Islet precursor cell (in vitro differentiated cells): Measurements from ENCODE around the gene INHA.

Experiments
- DNase-seq: peaks from one replicate; pipeline ENCODE4 v3.0.0-alpha.2; 2018

INHA gene

GRCh38 chr2:219540784-219541504, 31.2 kb upstream of the INHA start:
- no peak for DNase-seq

- peak; percentile 94 for DNase-seq
Measured at GRCh38 chr2:219541611-219542180, 30.4 kb upstream of the INHA start.

GRCh38 chr2:219542931-219543595, 29.0 kb upstream of the INHA start:
- DNase-seq: peak; percentile 81

DNA sequence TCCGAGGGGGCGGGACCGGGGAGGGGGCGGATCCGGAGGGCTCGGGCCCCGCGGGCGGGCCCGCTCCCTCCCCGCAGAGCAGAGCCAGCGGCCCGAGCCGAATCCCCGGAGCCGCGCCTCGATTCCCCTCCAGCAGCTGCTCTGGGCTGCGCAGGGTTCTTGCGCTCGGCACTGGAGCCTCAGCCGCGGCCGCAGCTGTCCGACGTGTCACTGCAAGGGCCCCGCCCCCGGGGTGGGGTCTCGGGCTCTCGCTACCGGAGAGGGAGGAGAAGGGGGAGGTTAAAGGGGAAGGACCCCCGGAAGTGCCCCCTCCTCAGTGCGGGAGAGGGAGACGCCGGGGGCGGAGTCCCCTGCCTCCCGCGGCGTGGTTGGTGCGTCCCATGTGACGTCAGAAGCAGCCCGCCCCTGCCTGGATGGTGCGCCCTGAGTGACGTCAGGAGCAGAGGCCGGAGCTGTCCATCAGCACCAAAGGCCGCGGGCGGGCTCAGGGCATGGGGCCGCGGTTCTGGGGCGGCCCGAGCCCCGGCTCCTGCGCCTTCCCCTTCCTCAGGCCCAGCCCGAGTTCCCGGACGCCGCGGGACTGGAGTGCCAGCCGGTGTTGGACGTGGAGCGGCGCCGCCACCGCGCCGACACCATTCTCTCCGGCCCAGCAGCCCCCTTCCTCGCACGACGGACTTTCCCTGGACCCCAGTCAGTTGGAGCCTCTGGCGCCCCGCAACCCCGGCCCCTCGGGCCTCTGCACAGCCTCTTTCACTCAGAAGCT, 28.3 kb upstream of the INHA start, which contains the start of the genes CHPF and TMEM198:
Gene CHPF (minus strand): TSS at position 214 of the 763 bp plus-strand sequence. CDS start 271 bp downstream, outside the sequence.
Gene TMEM198 (plus strand): TSS at position 433 of the 763 bp plus-strand sequence. CDS start 700 bp downstream, outside the sequence.
- DNase-seq: peak; percentile 100

DNA sequence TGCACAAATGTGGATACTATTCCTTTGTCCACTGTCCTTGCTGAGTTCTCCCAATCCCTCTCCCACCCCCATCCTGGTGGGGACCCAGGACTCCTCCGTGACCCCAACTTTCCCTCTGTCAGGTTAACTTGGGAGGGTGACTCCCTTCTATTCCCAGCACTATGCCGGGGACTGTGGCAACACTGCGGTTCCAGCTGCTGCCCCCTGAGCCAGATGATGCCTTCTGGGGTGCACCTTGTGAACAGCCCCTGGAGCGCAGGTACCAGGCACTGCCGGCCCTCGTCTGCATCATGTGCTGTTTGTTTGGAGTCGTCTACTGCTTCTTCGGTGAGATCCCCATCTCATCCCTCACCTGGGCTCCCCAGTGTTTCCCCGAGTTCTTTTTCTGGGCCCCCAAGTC, 27.5 kb upstream of the INHA start:
- DNase-seq: no peak

GRCh38 chr2:219545295-219545942, 26.7 kb upstream of the INHA start:
- DNase-seq: no peak

DNA sequence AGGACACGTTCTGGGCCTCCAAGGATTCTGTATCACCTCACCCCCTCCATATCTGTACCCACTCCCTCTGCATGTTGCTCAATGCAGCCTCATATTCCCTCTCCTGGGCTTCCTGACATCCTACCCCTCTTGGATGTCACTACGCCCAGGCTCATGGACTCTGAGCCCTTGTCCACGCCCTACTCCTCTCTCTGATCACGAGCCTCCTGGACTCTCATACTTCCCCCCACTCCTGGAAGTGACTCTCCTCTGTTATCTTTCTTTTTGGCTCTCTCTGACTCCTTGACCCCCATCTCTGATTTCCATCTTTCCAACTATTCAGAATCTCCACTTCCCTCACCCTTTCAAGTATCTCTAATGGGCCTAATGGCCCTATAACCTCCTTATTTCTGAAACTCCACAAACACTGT, 26.2 kb upstream of the INHA start:
- DNase-seq: no peak

DNA sequence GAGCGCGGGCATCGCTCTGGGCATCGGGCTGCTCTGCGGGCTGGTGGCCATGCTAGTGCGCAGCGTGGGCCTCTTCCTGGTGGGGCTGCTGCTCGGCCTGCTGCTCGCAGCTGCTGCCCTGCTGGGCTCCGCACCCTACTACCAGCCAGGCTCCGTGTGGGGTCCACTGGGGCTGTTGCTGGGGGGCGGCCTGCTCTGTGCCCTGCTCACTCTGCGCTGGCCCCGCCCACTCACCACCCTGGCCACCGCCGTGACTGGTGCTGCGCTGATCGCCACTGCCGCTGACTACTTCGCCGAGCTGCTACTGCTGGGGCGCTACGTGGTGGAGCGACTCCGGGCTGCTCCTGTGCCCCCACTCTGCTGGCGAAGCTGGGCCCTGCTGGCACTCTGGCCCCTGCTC, 24.5 kb upstream of the INHA start:
- DNase-seq: no peak

GRCh38 chr2:219548990-219549389, 23.1 kb upstream of the INHA start:
- no peak for DNase-seq

GRCh38 chr2:219549619-219550018, 22.5 kb upstream of the INHA start:
- no peak for DNase-seq

DNA sequence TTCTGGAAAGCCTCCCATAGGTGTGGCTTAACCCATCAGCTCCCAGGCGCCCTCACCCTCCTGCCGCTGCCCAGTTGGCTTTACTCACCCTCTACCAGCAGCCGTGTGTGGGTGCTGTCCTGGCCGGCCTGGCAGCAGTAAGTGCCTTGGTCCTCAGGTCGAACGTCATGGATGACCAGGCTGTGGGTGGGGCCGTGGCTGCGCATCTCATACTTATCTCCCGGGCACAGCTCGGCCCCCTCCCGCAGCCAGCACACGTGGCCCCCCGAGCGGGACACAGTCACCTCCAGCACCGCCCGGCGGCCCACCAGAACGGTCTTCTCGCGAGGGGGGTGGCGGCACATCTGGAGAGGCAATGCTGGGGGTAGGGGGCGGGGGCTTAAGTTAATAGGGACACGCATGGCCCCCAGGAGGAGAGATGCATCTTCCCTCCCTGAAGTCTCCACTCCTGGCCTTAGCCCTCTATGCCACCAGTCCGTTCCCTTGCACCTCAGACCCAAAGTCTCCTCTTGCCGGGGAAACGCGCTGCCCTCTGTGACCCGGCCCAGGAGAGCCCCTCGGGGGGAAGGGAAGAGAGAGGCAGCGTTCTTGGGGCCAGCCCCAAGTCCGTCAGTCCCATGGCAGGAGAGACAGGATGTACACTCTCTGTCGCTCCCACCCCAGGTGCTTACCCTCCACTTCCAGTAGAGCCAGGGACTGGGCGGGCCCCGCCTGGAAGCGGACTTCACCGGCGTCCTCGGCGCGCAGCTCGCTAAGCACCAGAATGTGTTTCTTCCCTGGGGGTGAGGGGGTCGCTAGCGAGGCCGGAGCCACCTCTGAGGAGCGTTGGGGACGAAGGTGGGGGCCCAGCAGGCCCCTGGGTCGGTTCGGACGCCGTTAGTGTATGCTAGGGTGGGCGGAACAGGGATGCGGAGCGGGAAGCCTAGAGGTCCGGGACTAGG, 20.4 kb upstream of the INHA start:
- DNase-seq: peak; percentile 74

DNA sequence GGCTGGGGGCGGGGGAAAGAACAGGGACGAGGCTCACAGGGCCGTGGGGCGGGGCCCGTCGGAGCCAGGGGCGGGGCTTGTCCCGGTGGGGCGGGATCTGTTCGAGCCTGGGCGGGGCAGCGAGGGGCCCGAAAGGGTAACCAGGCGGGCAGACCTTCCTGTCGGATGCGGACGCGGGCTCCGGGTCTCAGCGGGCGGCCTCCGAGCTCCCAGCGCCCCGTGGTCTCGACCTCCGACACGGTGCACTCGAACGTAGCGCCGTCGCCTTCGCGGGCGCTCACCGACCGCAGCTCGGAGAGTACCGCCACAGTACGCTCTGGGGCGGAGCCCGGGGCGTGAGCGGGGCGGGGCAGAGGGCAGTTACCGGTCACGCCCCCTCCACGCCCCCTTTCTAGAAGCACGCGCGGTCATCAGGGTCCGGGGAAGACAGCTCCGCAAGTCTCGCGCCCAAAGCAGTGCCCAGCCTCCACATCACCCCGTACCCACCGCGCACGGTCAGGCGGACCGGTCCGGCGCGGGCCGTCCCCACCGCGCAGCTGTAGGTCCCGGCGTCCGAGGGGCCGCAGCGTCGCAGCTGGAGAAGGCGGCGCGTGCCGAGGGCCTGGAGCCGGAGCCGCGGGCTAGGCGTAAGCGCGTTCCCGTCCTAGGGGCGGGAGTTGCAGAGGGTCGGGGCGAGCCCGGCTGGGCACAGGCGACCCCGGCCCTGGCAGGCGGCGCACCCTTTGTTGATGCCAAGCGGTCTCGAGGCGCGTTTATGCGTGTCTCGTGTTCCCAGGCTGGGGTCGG, 19.5 kb upstream of the INHA start:
- DNase-seq: peak; percentile 95

DNA sequence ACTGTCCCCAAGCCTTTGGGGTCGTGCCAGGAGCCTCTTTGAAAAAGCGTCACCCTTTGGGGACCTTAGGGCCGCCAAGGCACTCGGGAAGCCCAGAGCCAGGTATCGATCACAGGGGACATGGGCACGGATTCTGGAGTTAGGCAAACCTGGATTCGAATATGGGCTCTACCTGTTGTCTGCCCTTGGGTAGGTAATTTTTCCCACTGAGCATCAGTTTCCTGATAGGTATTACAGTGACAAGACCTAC, 19.0 kb upstream of the INHA start:
- no peak for DNase-seq

DNA sequence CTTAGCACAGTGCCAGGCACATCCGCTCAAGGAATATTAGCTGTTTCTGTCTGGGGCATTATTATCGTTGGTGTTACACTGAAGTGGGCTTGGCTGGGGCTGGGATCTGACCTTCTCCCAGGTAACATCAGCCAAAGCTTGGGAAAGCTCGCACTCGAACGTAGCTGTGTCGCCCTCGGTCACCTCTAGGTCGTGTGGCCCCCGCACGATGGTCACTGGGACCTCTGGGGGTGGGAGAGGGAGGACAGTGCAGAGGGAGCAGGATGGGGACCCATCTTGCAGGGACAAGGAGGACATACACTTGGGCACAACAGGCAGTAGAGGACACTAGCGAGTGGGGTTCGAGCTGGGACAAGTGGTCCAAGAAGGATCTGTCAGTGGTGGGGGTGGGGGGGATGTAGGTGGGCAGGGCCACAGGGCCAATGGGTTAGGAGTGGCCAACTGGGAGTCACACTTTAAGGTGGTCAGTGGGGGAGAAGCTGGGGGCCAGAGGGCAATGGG, 18.6 kb upstream of the INHA start:
- no peak for DNase-seq

GRCh38 chr2:219554350-219554749, 17.8 kb upstream of the INHA start:
- DNase-seq: no peak

DNA sequence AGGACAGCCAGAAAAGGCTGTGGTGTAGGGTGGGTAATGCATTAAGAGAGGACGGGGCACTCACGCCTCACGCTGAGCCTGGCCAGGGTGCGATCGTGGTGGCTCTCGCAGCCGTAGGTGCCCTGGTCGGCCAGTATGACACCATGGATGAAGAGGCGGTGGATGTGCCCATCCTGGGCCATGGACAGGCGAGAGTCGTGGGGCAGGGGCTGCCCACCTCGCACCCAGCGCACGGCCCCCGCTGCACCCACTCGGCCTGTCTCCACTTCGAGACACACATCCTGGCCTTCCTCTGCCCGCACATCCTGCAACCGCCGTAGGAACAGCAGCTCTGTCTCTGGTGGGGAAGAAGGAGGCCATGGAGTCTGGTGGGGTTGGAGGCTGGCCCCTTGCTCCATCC, 16.2 kb upstream of the INHA start:
- DNase-seq: no peak

DNA sequence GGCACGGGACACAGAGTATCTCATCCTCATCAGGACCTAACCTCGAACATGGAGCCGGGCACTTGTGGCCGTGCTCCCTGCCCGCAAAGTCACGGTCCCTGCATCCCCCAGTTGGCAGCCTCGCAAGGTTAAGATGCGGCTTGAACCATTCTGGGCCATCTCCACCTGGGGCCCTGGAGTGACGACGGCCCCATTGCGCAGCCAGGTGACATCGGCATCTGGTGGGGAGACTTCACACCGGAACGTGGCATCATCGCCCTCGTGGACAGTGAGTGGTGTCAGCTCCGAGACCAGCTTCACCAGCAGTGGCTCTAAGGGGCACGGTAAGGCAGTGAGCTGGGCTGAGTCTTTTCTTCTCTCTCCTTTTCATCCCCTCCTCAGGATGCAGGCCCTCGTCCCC, 15.7 kb upstream of the INHA start:
- no peak for DNase-seq

DNA sequence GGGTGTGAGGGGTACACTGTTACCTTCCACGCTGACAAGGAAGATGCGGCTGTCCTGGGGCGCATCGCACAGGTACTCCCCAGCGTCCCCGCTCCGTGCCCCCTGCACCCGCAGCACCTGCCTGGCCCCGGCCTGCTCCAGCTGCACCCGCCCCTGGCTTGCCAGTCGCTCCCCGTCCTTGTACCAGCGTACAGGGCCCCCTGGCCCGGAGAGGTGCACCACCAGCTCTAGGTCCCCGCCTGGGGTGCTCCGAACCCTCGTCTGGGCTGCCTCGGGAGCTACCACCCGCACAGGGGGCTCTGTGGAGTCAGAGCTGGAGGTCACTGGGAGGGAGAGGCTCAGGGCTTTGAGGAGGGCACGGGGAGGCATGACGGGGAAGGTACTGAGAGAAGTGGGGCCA, 14.8 kb upstream of the INHA start:
- DNase-seq: no peak

- no peak for DNase-seq
Measured at GRCh38 chr2:219557791-219558785, 14.0 kb upstream of the INHA start.
